Measurements from ENCODE around the gene RAMP3. TPM values are rescaled to one million over a fixed set of nuclear protein-coding genes. Genes with fewer than 3 reads are reported as not detected.
"Not testable (repeated sequence)": the region's sequence is repeated elsewhere in the genome, so short reads cannot be mapped to it uniquely, and the experiment has no call there.

The RAMP3 gene
- total RNA-seq: 23.2 TPM

- no peak for DNase-seq (ENCODE audit: low spot score)
Measured at GRCh38 chr7:45157653-45158401, at the start of gene RAMP3. Gene RAMP3 (plus strand): TSS chr7:45157791. CDS start chr7:45157829, 38 bp downstream.

GRCh38 chr7:45108863-45109262 is 48.7 kb upstream of the RAMP3 start:
- DNase-seq (ENCODE audit: low spot score): no peak

- peak; percentile 95 for DNase-seq (ENCODE audit: low spot score)
Measured at GRCh38 chr7:45111298-45112223, 46.0 kb upstream of the RAMP3 start, which contains the start of gene TBRG4. Gene TBRG4 (minus strand): TSS chr7:45111697. CDS start chr7:45109237, 2,460 bp downstream.

GRCh38 chr7:45112648-45113047 is 44.9 kb upstream of the RAMP3 start:
- no peak for DNase-seq (ENCODE audit: low spot score)

- DNase-seq (ENCODE audit: low spot score): not testable (repeated sequence)
Measured at GRCh38 chr7:45114257-45114656, 43.3 kb upstream of the RAMP3 start.

- DNase-seq (ENCODE audit: low spot score): no peak
Measured at GRCh38 chr7:45114926-45115325, 42.7 kb upstream of the RAMP3 start.

GRCh38 chr7:45116048-45116447 is 41.5 kb upstream of the RAMP3 start:
- DNase-seq (ENCODE audit: low spot score): no peak

GRCh38 chr7:45117582-45117981 is 40.0 kb upstream of the RAMP3 start:
- no peak for DNase-seq (ENCODE audit: low spot score)

GRCh38 chr7:45118292-45118691 is 39.3 kb upstream of the RAMP3 start:
- DNase-seq (ENCODE audit: low spot score): no peak

- DNase-seq (ENCODE audit: low spot score): no peak
Measured at GRCh38 chr7:45118889-45119331, 38.7 kb upstream of the RAMP3 start.

GRCh38 chr7:45119550-45119949 is 38.0 kb upstream of the RAMP3 start:
- no peak for DNase-seq (ENCODE audit: low spot score)

- DNase-seq (ENCODE audit: low spot score): no peak
Measured at GRCh38 chr7:45122975-45123860, 34.4 kb upstream of the RAMP3 start.

GRCh38 chr7:45123913-45124710 is 33.5 kb upstream of the RAMP3 start:
- DNase-seq (ENCODE audit: low spot score): no peak

GRCh38 chr7:45125193-45125904 is 32.2 kb upstream of the RAMP3 start:
- DNase-seq (ENCODE audit: low spot score): no peak

- no peak for DNase-seq (ENCODE audit: low spot score)
Measured at GRCh38 chr7:45126201-45126600, 31.4 kb upstream of the RAMP3 start.

- DNase-seq (ENCODE audit: low spot score): no peak
Measured at GRCh38 chr7:45126920-45127319, 30.7 kb upstream of the RAMP3 start.

GRCh38 chr7:45129181-45129800 is 28.3 kb upstream of the RAMP3 start:
- DNase-seq (ENCODE audit: low spot score): no peak

- DNase-seq (ENCODE audit: low spot score): no peak
Measured at GRCh38 chr7:45129906-45130305, 27.7 kb upstream of the RAMP3 start.

GRCh38 chr7:45130910-45131309 is 26.7 kb upstream of the RAMP3 start:
- DNase-seq (ENCODE audit: low spot score): no peak

- no peak for DNase-seq (ENCODE audit: low spot score)
Measured at GRCh38 chr7:45131891-45132290, 25.7 kb upstream of the RAMP3 start.

Measured in mucosa of gallbladder (tissue), 1 donor.